NCI-H446 (cell line): ENCODE data around the gene SPAAR.

Source experiments
- DNase-seq, 2 experiments: peaks; one replicate each; lab custom pipeline; 2025; lab: John Stamatoyannopoulos, UW

Gene SPAAR

DNA sequence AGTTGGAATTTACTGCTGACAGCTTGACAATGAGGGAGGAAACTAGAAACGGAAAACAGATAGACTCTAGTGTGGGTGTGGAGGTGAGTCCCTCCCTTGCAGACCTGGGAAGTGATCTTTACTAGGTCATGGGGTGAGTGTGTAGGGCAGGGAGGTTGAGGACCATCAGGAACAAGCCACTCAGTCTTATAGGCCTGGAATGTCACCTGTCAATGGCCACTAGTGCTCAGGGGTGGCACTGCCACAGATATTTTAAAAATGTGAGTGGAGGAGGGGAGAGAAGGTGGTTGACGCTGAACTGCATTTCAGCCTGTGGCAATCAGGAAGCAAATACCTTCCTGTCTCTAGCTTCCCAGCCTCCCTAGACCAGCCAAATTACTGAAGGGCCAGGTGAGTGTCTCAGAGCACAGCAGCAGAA, 39.6 kb downstream of the SPAAR start:
- DNase-seq, result no peak

DNA sequence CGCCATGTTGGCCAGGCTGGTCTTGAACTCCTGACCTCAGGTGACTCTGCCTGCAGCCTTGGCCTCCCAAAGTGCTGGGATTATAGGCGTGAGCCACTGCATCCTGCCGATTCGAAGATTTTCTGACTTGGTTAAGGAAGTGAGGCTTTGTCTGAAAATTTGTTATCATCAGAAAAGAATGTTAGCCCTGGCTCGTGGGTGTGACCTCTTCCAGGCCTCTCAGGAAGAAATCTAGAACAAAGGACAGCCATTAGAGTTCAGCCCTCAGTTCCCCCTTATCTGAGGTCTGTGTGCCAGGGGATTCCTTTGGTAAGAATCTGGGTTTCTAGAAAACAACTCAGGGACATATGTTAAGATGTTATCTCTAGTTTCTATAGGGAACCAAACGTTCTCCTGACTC, 42.4 kb downstream of the SPAAR start:
- DNase-seq, result no peak

DNA sequence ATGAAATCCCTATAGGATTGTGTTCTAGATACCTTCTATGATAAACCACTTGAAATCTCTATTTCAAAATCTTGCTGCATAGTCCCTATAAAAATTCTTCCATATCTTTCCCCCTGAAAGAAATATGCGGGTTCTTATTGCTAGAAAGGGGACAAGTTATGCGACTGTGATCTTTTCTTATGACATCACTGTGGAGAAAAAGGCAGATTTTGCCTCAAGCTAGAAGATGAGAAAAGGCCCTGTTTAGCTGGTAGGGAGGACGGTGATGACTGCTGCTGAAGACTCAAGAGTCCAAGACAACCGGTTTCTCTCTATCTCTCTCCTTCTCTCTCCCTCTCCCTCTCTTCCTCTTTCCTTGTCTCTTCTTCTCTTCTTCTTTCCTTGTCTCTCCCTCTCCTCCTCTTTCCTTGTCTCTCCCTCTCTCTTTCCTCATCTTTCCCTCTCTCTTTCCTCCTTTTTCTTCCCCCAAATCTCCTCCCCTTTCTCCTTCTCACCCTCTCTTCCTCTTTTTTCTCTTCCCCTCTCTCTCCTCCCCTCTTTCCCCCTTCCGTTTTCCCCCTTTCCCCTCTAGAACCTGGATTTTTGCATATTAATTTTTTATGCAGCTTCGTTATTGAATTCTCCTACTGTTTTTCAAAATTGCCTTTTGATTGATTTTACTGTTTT, 43.4 kb downstream of the SPAAR start:
- no peak for DNase-seq

DNA sequence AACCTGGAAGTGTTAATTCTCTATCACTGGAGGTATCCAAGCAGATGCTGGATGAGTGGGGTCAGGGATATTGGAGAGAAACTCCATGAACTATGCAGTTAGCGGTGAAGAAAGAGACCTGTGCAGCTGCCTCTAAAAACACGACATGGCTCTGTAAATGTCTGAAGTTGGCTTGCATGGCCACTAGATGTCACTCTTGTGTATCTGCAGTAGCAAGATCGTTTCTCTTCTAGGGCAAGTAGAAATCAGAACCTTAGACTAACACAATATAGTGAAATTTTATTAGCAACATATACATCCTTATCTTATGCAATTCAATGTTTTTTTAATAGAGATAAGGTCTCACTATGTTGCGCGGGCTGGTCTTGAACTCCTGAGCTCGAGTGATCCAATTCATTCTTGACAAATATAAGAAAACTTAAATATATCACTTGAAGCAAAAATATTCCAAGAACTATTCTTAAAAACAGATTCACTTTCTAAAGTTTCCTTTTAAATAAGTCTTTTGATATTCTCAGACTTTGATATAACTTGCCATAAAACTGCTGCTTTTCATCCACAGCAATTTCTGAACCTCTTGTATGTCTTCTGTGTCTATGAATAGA, 45.8 kb downstream of the SPAAR start:
- DNase-seq, result peak; percentile 49 to 81

DNA sequence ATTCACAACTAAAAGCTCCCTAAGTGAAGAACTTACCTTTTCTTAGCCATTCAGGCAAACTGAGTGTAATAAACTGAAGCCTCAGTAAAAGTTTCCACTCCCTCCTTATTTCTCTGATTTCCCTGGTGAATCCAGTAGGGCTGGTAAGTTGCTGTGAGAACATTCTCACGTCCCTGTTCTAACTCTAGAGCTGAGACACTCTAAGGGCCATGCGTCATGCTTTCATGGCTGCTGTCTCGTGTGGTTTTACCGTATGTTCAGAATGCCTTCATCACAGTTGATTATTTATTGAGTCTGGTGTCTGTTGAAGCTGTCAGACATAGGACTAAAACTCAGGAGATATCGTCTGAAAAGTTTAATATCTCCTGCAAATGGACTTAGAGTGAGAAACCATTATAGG, 47.4 kb downstream of the SPAAR start:
- no peak for DNase-seq

DNA sequence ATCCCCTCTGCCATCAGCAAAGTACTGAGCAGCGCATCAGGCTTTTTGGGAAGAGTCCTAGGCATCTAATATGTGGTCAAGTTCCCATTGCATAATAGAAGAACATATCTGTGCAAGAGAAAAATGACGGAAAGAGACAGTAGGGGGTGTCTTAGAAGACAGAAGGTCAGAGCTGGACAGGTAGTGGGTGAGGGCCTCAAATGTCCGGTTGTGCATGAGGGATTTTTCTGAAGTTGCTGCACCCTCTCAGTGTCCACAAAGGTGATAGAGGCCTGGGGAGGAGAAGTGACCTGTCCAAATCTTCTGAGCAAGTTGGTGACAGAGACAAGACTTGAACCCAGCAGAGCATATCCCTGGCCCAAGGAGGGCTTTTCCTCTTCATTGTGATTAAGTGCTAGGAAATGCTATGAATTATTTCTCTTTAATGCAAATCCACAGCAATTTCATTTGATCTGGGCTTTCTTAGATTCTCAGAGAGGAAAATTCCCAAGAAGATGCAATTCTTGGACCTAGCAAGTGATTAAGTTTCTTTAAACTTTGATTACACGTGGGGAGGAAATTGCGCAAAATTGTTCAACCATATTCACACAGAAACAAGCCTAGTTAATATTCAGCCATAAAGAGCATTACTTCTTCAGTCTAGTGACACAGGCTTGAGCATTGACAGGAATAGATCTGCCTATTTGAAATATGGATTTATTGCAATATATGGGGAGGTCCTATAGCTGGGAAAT, 49.0 kb downstream of the SPAAR start, which contains the start of gene OR2S2:
OR2S2 (minus strand) TSS at position 51 of the 734 bp plus-strand sequence. CDS start 56 bp downstream, outside the sequence.
- no peak for DNase-seq

DNA sequence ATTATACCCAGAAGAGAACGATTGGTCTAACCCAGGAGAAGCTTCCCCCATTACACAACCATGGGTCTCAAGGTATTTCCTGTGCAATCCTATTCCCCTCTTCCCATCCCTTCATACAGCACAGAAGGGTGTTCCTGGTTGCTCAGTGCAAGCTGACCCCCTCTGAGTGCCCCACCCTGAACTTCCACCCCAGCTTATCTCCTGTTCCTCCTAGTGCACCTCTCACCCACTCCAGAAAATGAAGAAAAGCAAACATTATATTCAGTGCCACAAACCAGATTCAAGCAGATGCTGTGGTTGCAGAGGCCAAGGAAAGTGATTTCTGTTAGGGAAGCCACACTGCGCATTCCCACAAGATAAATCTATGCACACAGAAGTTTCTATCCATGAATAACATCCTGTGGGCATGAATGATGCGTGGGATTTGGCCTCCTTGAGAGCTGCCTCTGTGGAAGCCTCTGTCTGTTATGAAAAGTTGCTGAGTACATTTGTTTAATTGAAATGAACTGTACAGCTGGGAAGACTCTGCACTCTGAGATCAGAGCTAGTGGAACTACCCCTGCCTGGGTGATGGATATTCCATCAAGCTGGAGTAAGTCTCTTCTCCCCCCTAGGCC, 50.9 kb downstream of the SPAAR start:
- no peak for DNase-seq
